MM.1S (cell line): ENCODE results near the gene ACTN4.

Experiments
- DNase-seq: peaks from one replicate; pipeline ENCODE4 v3.0.0-alpha.2; 2015
- H2AFZ ChIP-seq: fragments of 300-600 bp; sonication (generic); 2 replicates; pipeline ENCODE4 v1.6.0; 2016; ENCODE audit warnings: antibody characterized with exemption, low read length
- H3F3A ChIP-seq: fragments of 300-600 bp; sonication (generic); 2 replicates; pipeline ENCODE4 v1.6.1; 2016; ENCODE audit warnings: mild to moderate bottlenecking, antibody characterized with exemption, low read length, moderate library complexity, mixed read lengths; ENCODE audit not compliant: insufficient read depth
- H3K27ac ChIP-seq: fragments of 300-600 bp; sonication (generic); 2 replicates; pipeline ENCODE4 v1.5.1; 2016; ENCODE audit warnings: mild to moderate bottlenecking, low read length
- H3K27me3 ChIP-seq: fragments of 300-600 bp; sonication (generic); replicated peaks from 2 replicates; pipeline ENCODE4 v1.6.0; 2016; ENCODE audit warnings: low read length; ENCODE audit not compliant: insufficient read depth
- H3K36me3 ChIP-seq: fragments of 300-600 bp; sonication (generic); replicated peaks from 2 replicates; pipeline ENCODE4 v1.6.1; 2016; ENCODE audit warnings: mild to moderate bottlenecking, low read length, mixed read lengths; ENCODE audit not compliant: insufficient read depth
- H3K4me1 ChIP-seq: fragments of 300-600 bp; sonication (generic); 2 replicates; pipeline ENCODE4 v1.6.1; 2016; ENCODE audit warnings: low read length, mixed read lengths
- H3K4me2 ChIP-seq: fragments of 300-600 bp; sonication (generic); 2 replicates; pipeline ENCODE4 v1.6.0; 2016; ENCODE audit warnings: low read depth, low read length
- H3K4me3 ChIP-seq: fragments of 300-600 bp; sonication (generic); 2 replicates; pipeline ENCODE4 v1.5.1; 2016; ENCODE audit warnings: low read length, mixed read lengths
- H3K79me2 ChIP-seq: fragments of 300-600 bp; sonication (generic); 2 replicates; pipeline ENCODE4 v1.6.1; 2016; ENCODE audit warnings: mixed run types, low read length, mixed read lengths
- H3K9ac ChIP-seq: fragments of 300-600 bp; sonication (generic); 2 replicates; pipeline ENCODE4 v1.6.1; 2016; ENCODE audit warnings: low read length, mixed read lengths
- H3K9me2 ChIP-seq: fragments of 300-600 bp; sonication (generic); replicated peaks from 2 replicates; pipeline ENCODE4 v1.6.1; 2016; ENCODE audit warnings: mild to moderate bottlenecking, low read length, mixed read lengths; ENCODE audit not compliant: insufficient read depth
- H3K9me3 ChIP-seq: fragments of 300-600 bp; sonication (generic); replicated peaks from 2 replicates; pipeline ENCODE4 v1.6.1; 2016; ENCODE audit warnings: mild to moderate bottlenecking, low read length, mixed read lengths; ENCODE audit not compliant: insufficient read depth
- H4K20me1 ChIP-seq: fragments of 300-600 bp; sonication (generic); 2 replicates; pipeline ENCODE4 v1.6.1; 2016; ENCODE audit warnings: mild to moderate bottlenecking, low read length, moderate library complexity, mixed read lengths; ENCODE audit not compliant: insufficient read depth
- CTCF ChIP-seq: fragments of 300-600 bp; sonication (generic); IDR thresholded peaks from 2 replicates; pipeline ENCODE4 v1.5.1; 2016; ENCODE audit warnings: antibody characterized with exemption, low read length, mixed read lengths
- EZH2 ChIP-seq: fragments of 300-600 bp; sonication (generic); optimal IDR thresholded peaks from 2 replicates; pipeline ENCODE3; 2017; ENCODE audit warnings: low read depth, mild to moderate bottlenecking, antibody characterized with exemption, low read length, mixed read lengths
- EZH2phosphoT487 ChIP-seq: fragments of 300-600 bp; sonication (generic); IDR thresholded peaks from 2 replicates; pipeline ENCODE4 v1.6.1; 2018; ENCODE audit warnings: antibody characterized with exemption, low read length

ACTN4 gene

GRCh38 chr19:38736036-38736412 lies 88.6 kb downstream of the ACTN4 start:
- Histone ChIP-seq H3K4me1 (peaks cover 18% of the 10 kb centered on the region), H4K20me1 (no peaks in the 10 kb centered on the region), H3K9ac (no peak overlapping the region), H3K9me2 (no peaks in the 10 kb centered on the region), H3K36me3 (no peaks in the 10 kb centered on the region), H3K9me3 (no peaks in the 10 kb centered on the region), H2AFZ (no peak overlapping the region), H3K79me2 (no peaks in the 10 kb centered on the region), H3K4me2 (peak overlapping the region; percentile 24; the same call in 1 of the 2 replicates), H3F3A (peaks cover 25% of the 10 kb centered on the region), H3K27ac (no peak overlapping the region), H3K27me3 (peaks cover 4% of the 10 kb centered on the region), H3K4me3 (peak overlapping the region; percentile 45; the same call in 1 of the 2 replicates)
- TF ChIP-seq EZH2phosphoT487 (no peak), CTCF (no peak), EZH2 (no peak)
- peak; percentile 21 for DNase-seq

- peaks cover 18% of the 10 kb centered on the region for H3K4me1 ChIP-seq
- no peaks in the 10 kb centered on the region for H4K20me1 ChIP-seq
- H3K4me2 ChIP-seq: peak overlapping the region; percentile 3; the same call in 1 of the 2 replicates
- H3K79me2 ChIP-seq: no peaks in the 10 kb centered on the region
- H3K36me3 ChIP-seq: no peaks in the 10 kb centered on the region
- H3K27me3 ChIP-seq: peaks cover 4% of the 10 kb centered on the region
- peak overlapping the region; percentile 45; the same call in 1 of the 2 replicates for H3K4me3 ChIP-seq
- no peak overlapping the region for H3K27ac ChIP-seq
- DNase-seq: no peak
- H3K9ac ChIP-seq: no peak overlapping the region
- no peaks in the 10 kb centered on the region for H3K9me3 ChIP-seq
- no peak overlapping the region for H2AFZ ChIP-seq
- no peaks in the 10 kb centered on the region for H3K9me2 ChIP-seq
- TF ChIP-seq CTCF (no peak), EZH2phosphoT487 (no peak), EZH2 (no peak)
- H3F3A ChIP-seq: peaks cover 22% of the 10 kb centered on the region
Measured at GRCh38 chr19:38736413-38737280, 89.2 kb downstream of the ACTN4 start.

GRCh38 chr19:38737281-38737865 lies 89.9 kb downstream of the ACTN4 start:
- Histone ChIP-seq H3K4me1 (peaks cover 18% of the 10 kb centered on the region), H3K9me2 (no peaks in the 10 kb centered on the region), H2AFZ (no peak overlapping the region), H3K9me3 (no peaks in the 10 kb centered on the region), H3K27me3 (peaks cover 4% of the 10 kb centered on the region), H3K27ac (no peak overlapping the region), H3K9ac (no peak overlapping the region), H3K36me3 (no peaks in the 10 kb centered on the region), H3K4me2 (no peak overlapping the region), H3K79me2 (no peaks in the 10 kb centered on the region), H4K20me1 (no peaks in the 10 kb centered on the region), H3K4me3 (no peak overlapping the region), H3F3A (peaks cover 17% of the 10 kb centered on the region)
- DNase-seq: no peak
- TF ChIP-seq EZH2phosphoT487 (no peak), CTCF (no peak), EZH2 (no peak)
